CD14-positive monocyte (primary cell): ENCODE measurements around the gene IL1R2. TPM values are rescaled to one million over a fixed set of nuclear protein-coding genes. Genes with fewer than 3 reads are reported as not detected.

Experiments
- DNase-seq, 3 donors: peaks; one replicate each; pipeline ENCODE4 v3.0.0-alpha.2; 2011 to 2022
- H2AFZ ChIP-seq: 2 replicates; pipeline ENCODE4 v1.6.0; 2012; ENCODE audit warnings: mild to moderate bottlenecking, low read depth, low read length, inconsistent platforms; ENCODE audit not compliant: insufficient read depth, poor library complexity, severe bottlenecking
- H3K27ac ChIP-seq, 2 donors: 1 replicate in 1 of 2; 2 replicates in 1 of 2; pipeline ENCODE4 v1.5.1; 2012 to 2013; ENCODE audit warnings: low read length in 2 of 2, control low read depth in 1 of 2, inconsistent platforms in 1 of 2, low read depth in 1 of 2, mild to moderate bottlenecking in 1 of 2
- H3K27me3 ChIP-seq, 2 donors: one replicate each; pipeline versions ENCODE4 v1.6.0 to v1.6.1; 2011 to 2013; ENCODE audit warnings: low read length in 2 of 2; ENCODE audit not compliant: control insufficient read depth in 2 of 2, insufficient read depth in 2 of 2
- H3K36me3 ChIP-seq, 2 donors: replicated peaks in 1 of 2; 1 replicate in 1 of 2; 2 replicates in 1 of 2; pipeline versions ENCODE4 v1.5.1 to v1.6.1; 2012 to 2013; ENCODE audit warnings: low read length in 2 of 2, control low read depth in 1 of 2, inconsistent platforms in 1 of 2, mild to moderate bottlenecking in 1 of 2; ENCODE audit not compliant: insufficient read depth in 2 of 2, control insufficient read depth in 1 of 2
- H3K4me1 ChIP-seq, 2 donors: 1 replicate in 1 of 2; 2 replicates in 1 of 2; pipeline versions ENCODE4 v1.5.1 to v1.6.1; 2012 to 2013; ENCODE audit warnings: low read length in 2 of 2, control low read depth in 1 of 2, inconsistent platforms in 1 of 2, mild to moderate bottlenecking in 1 of 2, moderate library complexity in 1 of 2; ENCODE audit not compliant: insufficient read depth in 2 of 2, control insufficient read depth in 1 of 2
- H3K4me2 ChIP-seq: replicated peaks from 2 replicates; pipeline ENCODE3; 2012; ENCODE audit warnings: low read length, moderate library complexity, mild to moderate bottlenecking; ENCODE audit not compliant: poor library complexity, severe bottlenecking; ENCODE audit errors: extremely low read depth
- H3K4me3 ChIP-seq, 3 experiments: fragments of 200-600 bp in 1 of 3; sonication (generic) in 1 of 3; replicated peaks in 1 of 3; 1 replicate in 2 of 3; 2 replicates in 1 of 3; pipeline ENCODE4 v1.5.1; 2011 to 2013; ENCODE audit warnings: low read length in 3 of 3, mild to moderate bottlenecking in 3 of 3, control low read depth in 2 of 3, low read depth in 2 of 3, inconsistent platforms in 1 of 3, moderate library complexity in 1 of 3
- H3K79me2 ChIP-seq: 2 replicates; pipeline ENCODE4 v1.6.0; 2012; ENCODE audit warnings: mild to moderate bottlenecking, control low read depth, inconsistent platforms, low read length, moderate library complexity; ENCODE audit not compliant: insufficient read depth
- H3K9ac ChIP-seq: 2 replicates; pipeline ENCODE4 v1.6.0; 2017; ENCODE audit warnings: low read length, mild to moderate bottlenecking; ENCODE audit not compliant: insufficient read depth, poor library complexity, severe bottlenecking
- H3K9me3 ChIP-seq, 2 donors: replicated peaks in 1 of 2; 1 replicate in 1 of 2; 2 replicates in 1 of 2; pipeline versions ENCODE4 v1.5.1 to v1.6.1; 2012 to 2013; ENCODE audit warnings: low read length in 2 of 2, control low read depth in 1 of 2; ENCODE audit not compliant: control insufficient read depth in 1 of 2, insufficient read depth in 1 of 2
- H4K20me1 ChIP-seq: 2 replicates; pipeline ENCODE4 v1.6.0; 2012; ENCODE audit warnings: mild to moderate bottlenecking, low read length, control low read depth, moderate library complexity; ENCODE audit not compliant: insufficient read depth
- H3K27ac Mint-ChIP-seq, 7 donors: one replicate each; pipeline ENCODE4 v1.8.0; 2020; ENCODE audit warnings: mild to moderate bottlenecking in 7 of 7, mixed read lengths in 7 of 7, moderate library complexity in 6 of 7, inconsistent platforms in 2 of 7
- H3K27me3 Mint-ChIP-seq, 3 donors: one replicate each; pipeline ENCODE4 v1.8.0; 2021 to 2022; ENCODE audit warnings: low read depth in 3 of 3, mild to moderate bottlenecking in 3 of 3, mixed read lengths in 3 of 3, moderate library complexity in 3 of 3, inconsistent platforms in 1 of 3
- H3K36me3 Mint-ChIP-seq, 2 donors: one replicate each; pipeline ENCODE4 v1.8.0; 2020; ENCODE audit warnings: mixed read lengths in 2 of 2, inconsistent platforms in 1 of 2, mild to moderate bottlenecking in 1 of 2
- H3K4me1 Mint-ChIP-seq: one replicate; pipeline ENCODE4 v1.8.0; 2020; ENCODE audit warnings: mild to moderate bottlenecking, mixed read lengths
- H3K4me3 Mint-ChIP-seq, 2 donors: one replicate each; pipeline ENCODE4 v1.8.0; 2020; ENCODE audit warnings: mild to moderate bottlenecking in 2 of 2, mixed read lengths in 2 of 2, moderate library complexity in 1 of 2
- H3K9me3 Mint-ChIP-seq, 7 donors: one replicate each; pipeline ENCODE4 v1.8.0; 2020 to 2022; ENCODE audit warnings: mixed read lengths in 7 of 7, mild to moderate bottlenecking in 6 of 7, moderate library complexity in 6 of 7, inconsistent platforms in 2 of 7
- WGBS: methylation state at CpG from one replicate; pipeline ENCODE4 v1.1.5; 2013; ENCODE audit warnings: missing lambda C conversion rate; ENCODE audit not compliant: insufficient coverage; 5-methylcytosine and 5-hydroxymethylcytosine counted together
- intact Hi-C, 2 donors: fragments of 100-400 bp; cut with micrococcal nuclease; formaldehyde crosslinking; loops; one replicate each; pipeline versions ENCODE4 v1.15.0 to v1.15.1; 2023
- polyA plus RNA-seq, 3 donors: library from polyadenylated mRNA; depleted of rRNA in 1 of 3; unstranded in 2 of 3; stranded (reverse) in 1 of 3; fragments of 300-500 nt in 2 of 3; fragments of >200 nt in 1 of 3; fragmentation: Illumina TruSeq in 2 of 3; gene quantifications; 1 replicate in 2 of 3; 2 replicates in 1 of 3; pipeline ENCODE4 v1.2.3, GENCODE V29; 2012 to 2021
- TF ChIP-seq, protein P1 (sequence below): fragments of 200-600 bp; IDR thresholded peaks from one replicate; pipeline ENCODE4 v1.8.0; 2022; ENCODE audit warnings: antibody characterized with exemption, mild to moderate bottlenecking

Gene IL1R2
- polyA plus RNA-seq, 3 donors = 5.9 to 12.0 (median 6.2) TPM

DNA sequence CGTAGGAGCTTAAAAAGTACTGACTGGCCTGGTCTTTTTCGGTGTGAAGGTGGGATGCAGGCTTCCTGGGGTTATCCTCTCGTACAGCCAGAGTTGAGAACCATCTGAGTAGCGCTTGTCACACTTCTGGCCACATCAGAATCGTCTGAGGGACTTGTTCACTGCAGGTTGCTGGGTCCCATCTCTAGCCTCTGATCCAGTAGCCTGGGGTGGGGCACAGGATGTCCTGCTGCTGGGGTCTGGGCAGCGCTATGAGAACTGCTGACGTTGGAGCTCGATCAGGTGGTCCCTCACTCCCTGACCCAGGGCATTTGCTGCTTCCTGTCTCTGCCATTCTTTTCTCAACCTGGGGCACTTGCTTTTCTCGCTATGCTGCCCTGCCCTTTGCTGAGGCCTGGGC lies 7.1 kb upstream of the IL1R2 start:
- peaks cover 13% of the 10 kb centered on the region for H3K4me1 Mint-ChIP-seq
- 95% methylated on average over 9 of the region's 9 CpGs for WGBS
- Histone ChIP-seq H2AFZ (no peak overlapping the region), H3K36me3 (peaks cover 8 to 17% of the 10 kb centered on the region in 2 donors), H3K79me2 (no peaks in the 10 kb centered on the region), H3K9me3 (no peaks in the 10 kb centered on the region), H3K27ac (no peak overlapping the region), H3K4me3 (no peak overlapping the region), H3K4me2 (no peak overlapping the region), H3K9ac (no peak overlapping the region), H4K20me1 (no peaks in the 10 kb centered on the region), H3K4me1 (peaks cover 11 to 12% of the 10 kb centered on the region in 2 donors), H3K27me3 (no peaks in the 10 kb centered on the region)
- TF ChIP-seq, protein P1, sequence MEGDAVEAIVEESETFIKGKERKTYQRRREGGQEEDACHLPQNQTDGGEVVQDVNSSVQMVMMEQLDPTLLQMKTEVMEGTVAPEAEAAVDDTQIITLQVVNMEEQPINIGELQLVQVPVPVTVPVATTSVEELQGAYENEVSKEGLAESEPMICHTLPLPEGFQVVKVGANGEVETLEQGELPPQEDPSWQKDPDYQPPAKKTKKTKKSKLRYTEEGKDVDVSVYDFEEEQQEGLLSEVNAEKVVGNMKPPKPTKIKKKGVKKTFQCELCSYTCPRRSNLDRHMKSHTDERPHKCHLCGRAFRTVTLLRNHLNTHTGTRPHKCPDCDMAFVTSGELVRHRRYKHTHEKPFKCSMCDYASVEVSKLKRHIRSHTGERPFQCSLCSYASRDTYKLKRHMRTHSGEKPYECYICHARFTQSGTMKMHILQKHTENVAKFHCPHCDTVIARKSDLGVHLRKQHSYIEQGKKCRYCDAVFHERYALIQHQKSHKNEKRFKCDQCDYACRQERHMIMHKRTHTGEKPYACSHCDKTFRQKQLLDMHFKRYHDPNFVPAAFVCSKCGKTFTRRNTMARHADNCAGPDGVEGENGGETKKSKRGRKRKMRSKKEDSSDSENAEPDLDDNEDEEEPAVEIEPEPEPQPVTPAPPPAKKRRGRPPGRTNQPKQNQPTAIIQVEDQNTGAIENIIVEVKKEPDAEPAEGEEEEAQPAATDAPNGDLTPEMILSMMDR = no peak
- H3K27ac Mint-ChIP-seq = no peak overlapping the region
- no peak for DNase-seq
- H3K4me3 Mint-ChIP-seq = no peak overlapping the region
- H3K36me3 Mint-ChIP-seq = peaks cover 34 to 40% of the 10 kb centered on the region in 2 donors
- intact Hi-C loops = loop anchor here (5.0 to 10.0 kb wide), 2 partner anchors 100 to 102 kb away; no protein-coding TSS in a partner anchor
- H3K9me3 Mint-ChIP-seq = peaks cover 0 to 2% (median 0%) of the 10 kb centered on the region in 7 donors
- H3K27me3 Mint-ChIP-seq = peaks cover 0 to 2% (median 1%) of the 10 kb centered on the region in 3 donors

DNA sequence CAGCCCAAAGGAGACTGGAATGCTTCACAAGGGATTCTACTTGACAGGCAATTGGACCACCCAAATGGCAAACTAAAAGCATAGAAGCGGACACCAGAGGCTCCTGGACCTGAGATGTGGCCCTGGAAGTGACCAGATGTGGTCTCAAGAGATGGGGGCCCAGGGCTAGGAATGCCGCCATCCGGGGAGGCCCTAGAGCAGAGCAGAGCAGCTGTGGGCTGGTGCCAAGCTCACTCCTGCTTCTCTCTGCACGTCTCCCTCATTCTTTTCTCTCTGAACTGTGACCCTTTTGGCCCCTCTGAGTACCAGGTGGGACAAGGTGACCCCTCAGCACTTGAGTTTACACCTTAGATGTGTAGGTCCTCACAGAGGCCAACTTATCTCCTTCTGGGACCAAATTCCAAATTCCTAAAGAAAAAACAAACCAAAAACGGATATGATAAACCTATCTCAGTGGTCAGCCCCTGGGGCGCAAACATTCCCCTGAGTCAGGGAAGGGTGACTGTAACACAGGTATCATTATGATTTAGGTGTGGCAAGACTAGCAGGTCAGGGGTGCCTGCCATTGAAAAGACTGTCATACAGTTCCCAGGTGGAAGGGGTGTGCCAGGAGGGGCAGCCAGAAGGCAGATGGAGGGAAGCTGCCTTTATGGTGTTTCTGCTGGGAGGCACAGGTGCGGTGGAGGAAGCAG lies 6.5 kb upstream of the IL1R2 start:
- H3K27ac Mint-ChIP-seq = peak overlapping the region in 1 of 7 donors; percentile 70
- H3K4me2 ChIP-seq = no peak overlapping the region
- intact Hi-C loops = loop anchor here in 1 of 2 donors (10.0 kb wide), 1 partner anchor 100 kb away; no protein-coding TSS in a partner anchor

More for the DNA sequence above, 6.5 kb upstream of the IL1R2 start:
- Histone ChIP-seq H3K4me3 (no peak overlapping the region), H3K9me3 (no peaks in the 10 kb centered on the region), H3K27ac (no peak overlapping the region), H4K20me1 (no peaks in the 10 kb centered on the region), H3K36me3 (peaks cover 8 to 17% of the 10 kb centered on the region in 2 donors), H3K27me3 (no peaks in the 10 kb centered on the region), H2AFZ (no peak overlapping the region), H3K79me2 (no peaks in the 10 kb centered on the region), H3K9ac (no peak overlapping the region), H3K4me1 (peaks cover 17 to 18% of the 10 kb centered on the region in 2 donors)
- Mint-ChIP-seq H3K9me3 (peaks cover 0 to 2% (median 0%) of the 10 kb centered on the region in 7 donors), H3K36me3 (peaks cover 33 to 35% of the 10 kb centered on the region in 2 donors), H3K4me1 (peaks cover 19% of the 10 kb centered on the region), H3K27me3 (peaks cover 0 to 2% (median 1%) of the 10 kb centered on the region in 3 donors), H3K4me3 (no peak overlapping the region)
- 97% methylated on average over 6 of the region's 7 CpGs for WGBS
- TF ChIP-seq, protein P1 = no peak
- DNase-seq = no peak
